K562 (cell line): ENCODE measurements around the gene C16orf74. TPM values are rescaled to one million over a fixed set of nuclear protein-coding genes. Genes with fewer than 3 reads are reported as not detected.

Experiments used
- ATAC-seq: fragments of 200-7000 bp; cut with Tn5 transposase; 3 replicates; pipeline ENCODE4 v1.9.1; 2020; ENCODE audit warnings: moderate library complexity
- BruUV-seq: library from RNA; stranded (reverse); fragments of 400-500 nt; replicated peaks from 2 replicates; lab custom pipeline; 2021; lab: Mats Ljungman, UMichigan
- CTCF ChIA-PET: fragments of 300-600 bp; formaldehyde crosslinking; extraction: SDS; loops from one replicate; lab custom pipeline; 2021; ENCODE audit warnings: low intra/inter-chr PET ratio; lab: Yijun Ruan, JAX
- POLR2A ChIA-PET: fragments of 300-600, 350-650 bp; sonication (Branson Sonifier 250); formaldehyde crosslinking; extraction: SDS; loops from one replicate; lab custom pipeline; 2021; ENCODE audit warnings: antibody characterized with exemption, inconsistent platforms; lab: Yijun Ruan, JAX
- DNase-seq, 4 experiments: peaks; one replicate each; pipeline versions ENCODE4 v3.0.0 to v3.0.0-alpha.2; 2011 to 2018; ENCODE audit warnings: low spot score in 3 of 4, mixed read lengths in 3 of 4; ENCODE audit errors: extremely low read depth in 1 of 4
- FAIRE-seq: peaks from 2 replicates; lab custom pipeline; 2011; peaks lifted over from hg19 to GRCh38; lab: Jason Lieb, UNC
- H2AFZ ChIP-seq: 2 replicates; pipeline ENCODE4 v1.6.0; 2011; ENCODE audit warnings: low read depth, low read length, control low read depth, inconsistent platforms
- H3K27ac ChIP-seq: fragments of 200-600 bp; 3 replicates; pipeline ENCODE4 v1.8.0; 2011; ENCODE audit warnings: low read depth, mild to moderate bottlenecking, control low read depth, inconsistent platforms, low read length, moderate library complexity, mixed read lengths; ENCODE audit errors: extremely low read depth
- H3K27me3 ChIP-seq, 2 experiments: fragments of 300-600 bp in 1 of 2; 2 replicates in 1 of 2; 3 replicates in 1 of 2; pipeline versions ENCODE4 v1.6.0 to v1.8.0; 2011; ENCODE audit warnings: inconsistent platforms in 2 of 2, low read length in 2 of 2, mild to moderate bottlenecking in 1 of 2, mixed read lengths in 1 of 2, moderate library complexity in 1 of 2; ENCODE audit not compliant: control insufficient read depth in 2 of 2, insufficient read depth in 2 of 2
- H3K36me3 ChIP-seq: fragments of 300-600 bp; 3 replicates; pipeline ENCODE4 v1.8.0; 2011; ENCODE audit warnings: mild to moderate bottlenecking, low read length, inconsistent platforms; ENCODE audit not compliant: control insufficient read depth, insufficient read depth
- H3K4me1 ChIP-seq, 2 experiments: fragments of 200-600 bp in 1 of 2; replicated peaks in 1 of 2; 2 replicates in 1 of 2; 3 replicates in 1 of 2; pipeline versions ENCODE4 v1.5.1 to v1.8.0; 2011; ENCODE audit warnings: inconsistent platforms in 2 of 2, low read length in 2 of 2, mild to moderate bottlenecking in 1 of 2, mixed read lengths in 1 of 2, moderate library complexity in 1 of 2; ENCODE audit not compliant: control insufficient read depth in 2 of 2, insufficient read depth in 2 of 2
- H3K4me2 ChIP-seq: 2 replicates; pipeline ENCODE4 v1.6.1; 2011; ENCODE audit warnings: low read length, control low read depth, inconsistent platforms, mixed read lengths; ENCODE audit not compliant: insufficient read depth
- H3K4me3 ChIP-seq: fragments of 200-600 bp; sonication (generic), shearing (Covaris generic); 2 replicates; pipeline ENCODE4 v1.5.1; 2016; ENCODE audit warnings: control low read depth, inconsistent platforms
- H3K79me2 ChIP-seq: fragments of 200-600 bp; 3 replicates; pipeline ENCODE4 v1.8.0; 2011; ENCODE audit warnings: low read length, inconsistent platforms; ENCODE audit not compliant: control insufficient read depth, insufficient read depth
- H3K9ac ChIP-seq, 2 experiments: 2 replicates each; pipeline versions ENCODE4 v1.6.0 to v1.6.1; 2011; ENCODE audit warnings: low read depth in 2 of 2, low read length in 2 of 2, control low read depth in 1 of 2, inconsistent platforms in 1 of 2, mild to moderate bottlenecking in 1 of 2, mixed read lengths in 1 of 2; ENCODE audit not compliant: insufficient read depth in 1 of 2
- H3K9me1 ChIP-seq: one replicate; pipeline ENCODE4 v1.6.0; 2011; ENCODE audit warnings: inconsistent platforms, mild to moderate bottlenecking, low read length, moderate library complexity; ENCODE audit not compliant: control insufficient read depth, insufficient read depth
- H3K9me3 ChIP-seq: replicated peaks from 2 replicates; pipeline ENCODE4 v1.5.1; 2011; ENCODE audit warnings: low read depth, low read length, inconsistent platforms; ENCODE audit not compliant: control insufficient read depth, insufficient read depth
- H4K20me1 ChIP-seq: replicated peaks from 2 replicates; pipeline ENCODE4 v1.6.1; 2011; ENCODE audit warnings: low read length, inconsistent platforms, mixed read lengths; ENCODE audit not compliant: control insufficient read depth, insufficient read depth
- CBX1 ChIP-seq: sonication (generic); IDR thresholded peaks from 2 replicates; pipeline ENCODE4 v1.6.1; 2016; ENCODE audit warnings: antibody characterized with exemption, low read depth, mild to moderate bottlenecking
- EGR1 ChIP-seq: fragments of 450-650 bp; conservative IDR thresholded peaks from 2 replicates; pipeline ENCODE4 v1.6.1; 2017; ENCODE audit warnings: mild to moderate bottlenecking
- KAT7 ChIP-seq: sonication (generic); formaldehyde crosslinking; IDR thresholded peaks from 2 replicates; pipeline ENCODE4 v1.8.0; 2022; ENCODE audit warnings: missing genetic modification reagents, mild to moderate bottlenecking, borderline replicate concordance
- LCOR ChIP-seq: sonication (generic); formaldehyde crosslinking; IDR thresholded peaks from 2 replicates; pipeline ENCODE4 v1.8.0; 2022; ENCODE audit warnings: mild to moderate bottlenecking, missing genetic modification reagents
- MTA1 ChIP-seq: fragments of 450-650 bp; IDR thresholded peaks from 2 replicates; pipeline ENCODE4 v1.6.1; 2017; ENCODE audit warnings: borderline replicate concordance
- RBFOX2 ChIP-seq: fragments of 200-400 bp; formaldehyde crosslinking; IDR thresholded peaks from 2 replicates; pipeline ENCODE4 v1.6.1; 2017; ENCODE audit warnings: low read depth, mild to moderate bottlenecking, low read length, moderate library complexity
- RREB1 ChIP-seq: fragments of 250-450 bp; sonication (Bioruptor Pico); IDR thresholded peaks from 2 replicates; pipeline ENCODE4 v1.4.0; 2020
- TEAD4 ChIP-seq, 2 experiments: sonication (generic) in 1 of 2; formaldehyde crosslinking in 1 of 2; IDR thresholded peaks; 2 replicates each; pipeline versions ENCODE4 v1.6.1 to v1.8.0; 2012 to 2022; ENCODE audit warnings: borderline replicate concordance in 1 of 2, inconsistent platforms in 1 of 2, low read length in 1 of 2, mild to moderate bottlenecking in 1 of 2, missing genetic modification reagents in 1 of 2
- ZFPM2 ChIP-seq: fragments of 250-450 bp; sonication (Bioruptor Pico); IDR thresholded peaks from 2 replicates; pipeline ENCODE4 v1.5.1; 2022; ENCODE audit warnings: mild to moderate bottlenecking
- ZNF121 ChIP-seq: sonication (generic); formaldehyde crosslinking; conservative IDR thresholded peaks from 2 replicates; pipeline ENCODE4 v1.8.0; 2022; ENCODE audit warnings: missing genetic modification reagents
- ZNF184 ChIP-seq: sonication (generic); formaldehyde crosslinking; IDR thresholded peaks from 2 replicates; pipeline ENCODE4 v1.5.0; 2020; ENCODE audit warnings: missing genetic modification reagents
- ZNF75A ChIP-seq: fragments of 450-650 bp; formaldehyde crosslinking; IDR thresholded peaks from 2 replicates; pipeline ENCODE4 v1.4.0; 2020; ENCODE audit warnings: mild to moderate bottlenecking
- WGBS: fragments of 100-300 bp; shearing (Covaris generic); methylation state at CpG from one replicate; pipeline ENCODE4 v1.1.6; 2016; ENCODE audit warnings: low coverage, mixed read lengths; ENCODE audit not compliant: insufficient coverage; ENCODE audit errors: missing lambda C conversion rate; 5-methylcytosine and 5-hydroxymethylcytosine counted together
- in situ Hi-C: fragments of 300-500 bp; cut with MboI; formaldehyde crosslinking; loops from 4 replicates; pipeline ENCODE4 v1.15.0; 2018; ENCODE audit warnings: inconsistent platforms, mixed read lengths
- intact Hi-C: fragments of 100-400 bp; cut with micrococcal nuclease; formaldehyde crosslinking; loops from 2 replicates; pipeline ENCODE4 v1.14.2; 2022
- polyA plus RNA-seq, 8 experiments: library from polyadenylated mRNA; depleted of rRNA in 4 of 8; stranded (reverse) in 5 of 8; unstranded in 3 of 8; fragments of >200 nt; fragmentation: Nextera tagmentation in 2 of 8; fragmentation: Illumina TruSeq in 1 of 8; extraction: Ambion mirVana in 2 of 8; extraction: Trizol in 1 of 8; gene quantifications; 2 replicates each; pipeline versions ENCODE4 v1.2.1 to v1.2.3, GENCODE V29; 2011 to 2014; ENCODE audit warnings: inconsistent platforms in 1 of 8, missing spikeins in 1 of 8
- total RNA-seq, 7 experiments: library from RNA; depleted of rRNA in 6 of 7; stranded (reverse); fragments of >200 nt in 6 of 7; fragmentation: Illumina TruSeq in 2 of 7; extraction: Trizol in 2 of 7; gene quantifications; 2 replicates each; pipeline versions ENCODE4 v1.2.1 to v1.2.3, GENCODE V29; 2011 to 2021; ENCODE audit warnings: low replicate concordance in 1 of 7

The C16orf74 gene
- total and polyA plus RNA-seq, 9 of the 15 experiments (the other 6 are each of a cell fraction or from before 2014, with no cell fraction given): not detected

GRCh38 chr16:85687651-85688471 lies 63.0 kb downstream of the C16orf74 start (continued):
- TF ChIP-seq CBX1 (peak; percentile 45; the same call in 1 of the 2 replicates), RBFOX2 (peak; percentile 25; the same call in 1 of the 2 replicates), KAT7 (CRISPR knock-in tag) (0 out of 2 replicates have a peak, but pooled peaks have one; percentile 56), ZFPM2 (CRISPR knock-in tag) (no peak), ZNF75A (no peak), LCOR (peak; percentile 51), EGR1 (0 out of 2 replicates have a peak, but pooled peaks have one; percentile 26)

- 44% methylated on average over 15 of the region's 15 CpGs for WGBS
- Histone ChIP-seq H3K79me2 (peaks cover 62% of the 10 kb centered on the region), H2AFZ (no peak overlapping the region), H3K9me3 (no peaks in the 10 kb centered on the region), H3K4me2 (peak overlapping the region; percentile 88), H3K27ac (0 out of 3 replicates have a peak overlapping the region, but pooled peaks have one; percentile 89), H3K9ac (peak overlapping the region; percentile 57 to 84; a peak in 2 of 4 replicates), H3K4me3 (peak overlapping the region; percentile 90), H3K4me1 (peaks cover 17 to 33% of the 10 kb centered on the region in 2 experiments; a peak in 4 of 5 replicates), H3K36me3 (peaks cover 53% of the 10 kb centered on the region; the same call in 2 of the 3 replicates), H3K27me3 (no peaks in the 10 kb centered on the region), H4K20me1 (peaks cover 19% of the 10 kb centered on the region; the same call in 1 of the 2 replicates), H3K9me1 (peaks cover 3% of the 10 kb centered on the region)
- intact Hi-C loops: no loop called here
- peak; percentile 78 for FAIRE-seq
- ATAC-seq: peak; percentile 52
- peak; percentile 69 to 75 (median 73) for DNase-seq
- ChIA-PET CTCF (no interaction called here), POLR2A (interaction anchor here (0.6 kb wide), 1 partner anchor 74 kb away, joined by 6 read pairs; no protein-coding TSS in a partner anchor)
- BruUV-seq: no TSS peak
- in situ Hi-C loops: no loop called here
- 0 out of 2 replicates have a peak, but pooled peaks have one; percentile 8 for TF ChIP-seq TEAD4 (IDR thresholded peaks at IDR 0.05; ENCODE audit: low read length)
- no peak for TF ChIP-seq TEAD4 (CRISPR knock-in tag; IDR thresholded peaks at IDR 0.05; ENCODE audit: borderline replicate concordance)
- TF ChIP-seq ZNF184 (CRISPR knock-in tag): no peak
- TF ChIP-seq ZNF121 (CRISPR knock-in tag): no peak
- TF ChIP-seq RREB1 (CRISPR knock-in tag): no peak
- TF ChIP-seq MTA1: no peak
Observed at GRCh38 chr16:85686912-85687591, 63.8 kb downstream of the C16orf74 start.
